ENCODE results near the gene TMEM50A. TPM values are rescaled to one million over a fixed set of nuclear protein-coding genes. Genes with fewer than 3 reads are reported as not detected.
A peak's percentile ranks its signal among the peaks of the same experiment; 100 is the strongest.

Gene TMEM50A
- total and polyA plus RNA-seq, 2 of the 13 experiments (the other 11 are each of a cell fraction or from before 2014, with no cell fraction given), result 51.2 to 61.2 TPM

- TF ChIP-seq ZNF337 (CRISPR knock-in tag; IDR thresholded peaks at IDR 0.05; ENCODE audit: borderline replicate concordance, low read depth) (no peak), NCOA2 (CRISPR knock-in tag; IDR thresholded peaks at IDR 0.05) (no peak), ZNF768 (CRISPR knock-in tag; IDR thresholded peaks at IDR 0.05) (peak; percentile 28; the same call in 1 of the 2 replicates), KAT7 (CRISPR knock-in tag; IDR thresholded peaks at IDR 0.05; ENCODE audit: borderline replicate concordance) (peak; percentile 52; the same call in 1 of the 2 replicates), POGK (CRISPR knock-in tag; conservative IDR thresholded peaks at IDR 0.05) (peak; percentile 44; the same call in 1 of the 2 replicates), LBX2 (CRISPR knock-in tag; IDR thresholded peaks at IDR 0.05; ENCODE audit: borderline replicate concordance) (no peak), TFDP2 (CRISPR knock-in tag; IDR thresholded peaks at IDR 0.05) (no peak), PHF8 (CRISPR knock-in tag; IDR thresholded peaks at IDR 0.05) (peak; percentile 95), EP300 (IDR thresholded peaks at IDR 0.05; ENCODE audit: low read depth in 2 of 2, low read length in 2 of 2) (no peak), EP300 (CRISPR knock-in tag; IDR thresholded peaks at IDR 0.05; ENCODE audit: borderline replicate concordance) (no peak), GMEB1 (CRISPR knock-in tag; IDR thresholded peaks at IDR 0.05; ENCODE audit: borderline replicate concordance) (no peak), ZNF282 (IDR thresholded peaks at IDR 0.05; ENCODE audit: partially characterized antibody) (no peak), ZNF260 (CRISPR knock-in tag; IDR thresholded peaks at IDR 0.05; ENCODE audit: borderline replicate concordance, low read depth) (no peak), KAT2B (IDR thresholded peaks at IDR 0.05; ENCODE audit: borderline replicate concordance, low read depth, low read length) (no peak), ZNF446 (CRISPR knock-in tag; IDR thresholded peaks at IDR 0.05) (no peak), ZBTB39 (CRISPR knock-in tag; IDR thresholded peaks at IDR 0.05) (0 out of 2 replicates have a peak, but pooled peaks have one; percentile 44), ZNF546 (CRISPR knock-in tag; conservative IDR thresholded peaks at IDR 0.05) (no peak), SOX6 (IDR thresholded peaks at IDR 0.05) (no peak), SOX6 (CRISPR knock-in tag; IDR thresholded peaks at IDR 0.05) (peak; percentile 45; the same call in 1 of the 2 replicates), ZNF629 (CRISPR knock-in tag; conservative IDR thresholded peaks at IDR 0.05) (no peak), ZNF782 (CRISPR knock-in tag; IDR thresholded peaks at IDR 0.05; ENCODE audit: borderline replicate concordance) (no peak)
Observed at GRCh38 chr1:25338188-25338981, at the start of gene TMEM50A (continued).
